ENCODE data around the gene COL24A1.

DNA sequence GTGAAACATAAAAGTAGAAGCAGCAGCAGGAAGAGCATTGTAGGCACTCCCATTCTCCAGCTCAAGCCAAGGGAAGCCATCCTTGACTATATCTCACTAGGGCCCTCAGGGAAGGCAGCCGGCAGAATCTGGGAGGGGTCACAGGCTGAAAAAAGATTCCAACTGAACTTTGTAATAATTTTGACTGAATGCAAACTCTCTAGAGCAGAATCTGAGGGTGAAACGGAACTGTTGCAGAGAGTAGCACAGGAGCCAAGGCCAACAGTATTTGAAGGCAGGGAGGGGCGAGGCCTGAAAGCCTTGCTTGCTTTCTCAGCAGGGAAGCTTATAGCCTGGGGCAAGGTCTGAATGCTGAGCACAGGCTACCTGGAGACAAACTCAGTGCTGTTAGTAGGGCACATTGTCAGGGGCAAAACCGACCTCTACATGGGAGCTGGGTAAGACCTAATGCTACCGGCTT is 180.6 kb downstream of the COL24A1 start:
- TF ChIP-seq EZH2 (IDR thresholded peaks at IDR 0.05; ENCODE audit: low read length, unreplicated experiment) (no peak), CTCF (conservative IDR thresholded peaks at IDR 0.05; ENCODE audit: low read depth, low read length) (no peak)
